ENCODE measurements around the gene UBE4B.

UBE4B gene

GRCh38 chr1:10225573-10225972 lies 192.8 kb downstream of the UBE4B start:
- FAIRE-seq (no peak), DNase-seq (ENCODE audit: insufficient read length, low spot score) (no peak)
- TF ChIP-seq POLR2AphosphoS5 (IDR thresholded peaks at IDR 0.05; ENCODE audit: low read depth, low read length) (no peak), PAX5 (IDR thresholded peaks at IDR 0.05; ENCODE audit: insufficient read depth, low read length, severe bottlenecking) (no peak), TAF1 (IDR thresholded peaks at IDR 0.05; ENCODE audit: low read depth, low read length) (no peak), POLR2A (IDR thresholded peaks at IDR 0.05; ENCODE audit: low read depth, low read length) (no peak), POU2F2 (IDR thresholded peaks at IDR 0.05; ENCODE audit: low read depth, low read length) (no peak), SPI1 (IDR thresholded peaks at IDR 0.05; ENCODE audit: low read depth, low read length) (no peak)

- no peak for FAIRE-seq
- TF ChIP-seq POLR2A (IDR thresholded peaks at IDR 0.05; ENCODE audit: low read depth, low read length) (no peak), TAF1 (IDR thresholded peaks at IDR 0.05; ENCODE audit: low read depth, low read length) (no peak)
- no peak for DNase-seq (ENCODE audit: insufficient read length, low spot score)
Measured at GRCh38 chr1:10228528-10228927, 195.8 kb downstream of the UBE4B start.

GRCh38 chr1:10229903-10230302 lies 197.1 kb downstream of the UBE4B start:
- TF ChIP-seq PAX5 (IDR thresholded peaks at IDR 0.05; ENCODE audit: insufficient read depth, low read length, severe bottlenecking): no peak
- no peak for TF ChIP-seq POLR2A (IDR thresholded peaks at IDR 0.05; ENCODE audit: low read depth, low read length)
- TF ChIP-seq SPI1 (IDR thresholded peaks at IDR 0.05; ENCODE audit: low read depth, low read length): no peak
- TF ChIP-seq POU2F2 (IDR thresholded peaks at IDR 0.05; ENCODE audit: low read depth, low read length): no peak
- no peak for TF ChIP-seq TAF1 (IDR thresholded peaks at IDR 0.05; ENCODE audit: low read depth, low read length)
- no peak for TF ChIP-seq POLR2AphosphoS5 (IDR thresholded peaks at IDR 0.05; ENCODE audit: low read depth, low read length)
- DNase-seq (ENCODE audit: insufficient read length, low spot score) (no peak), FAIRE-seq (no peak)
